SJSA1 (cell line): Measurements from ENCODE around the gene KIRREL3. TPM values are rescaled to one million over a fixed set of nuclear protein-coding genes. Genes with fewer than 3 reads are reported as not detected.

Experiments
- DNase-seq, 2 experiments: peaks; one replicate each; pipeline ENCODE4 v3.0.0-alpha.2; 2015 to 2020; ENCODE audit warnings: low spot score in 2 of 2, low read depth in 1 of 2
- H3K27ac ChIP-seq: fragments of 250-450 bp; sonication (Bioruptor Pico); 2 replicates; pipeline ENCODE4 v1.5.1; 2020; ENCODE audit warnings: mild to moderate bottlenecking, moderate library complexity
- H3K27me3 ChIP-seq: fragments of 250-450 bp; sonication (Bioruptor Pico); replicated peaks from 2 replicates; pipeline ENCODE4 v1.5.1; 2020; ENCODE audit warnings: mild to moderate bottlenecking, moderate library complexity
- H3K36me3 ChIP-seq: fragments of 250-450 bp; sonication (Bioruptor Pico); 2 replicates; pipeline ENCODE4 v1.5.1; 2020; ENCODE audit warnings: mild to moderate bottlenecking
- H3K4me1 ChIP-seq: fragments of 250-450 bp; sonication (Bioruptor Pico); replicated peaks from 2 replicates; pipeline ENCODE4 v1.6.1; 2021; ENCODE audit warnings: mild to moderate bottlenecking
- H3K4me3 ChIP-seq: fragments of 250-450 bp; sonication (Bioruptor Pico); 2 replicates; pipeline ENCODE4 v1.5.1; 2020; ENCODE audit warnings: mild to moderate bottlenecking
- H3K9me3 ChIP-seq: fragments of 250-450 bp; sonication (Bioruptor Pico); replicated peaks from 2 replicates; pipeline ENCODE4 v1.5.1; 2020; ENCODE audit warnings: mild to moderate bottlenecking
- total RNA-seq: library from RNA; depleted of rRNA; stranded (reverse); fragments of >200 nt; shearing (Covaris generic); gene quantifications from 2 replicates; pipeline ENCODE4 v1.2.3, GENCODE V29; 2014

Gene KIRREL3
- total RNA-seq, 1 experiment from 2014 or later = 5.3 TPM

GRCh38 chr11:126480410-126481302, 519.9 kb downstream of the KIRREL3 start:
- Histone ChIP-seq H3K9me3 (no peaks in the 10 kb centered on the region), H3K4me3 (no peak overlapping the region), H3K27ac (peak overlapping the region; percentile 21; the same call in 1 of the 2 replicates), H3K4me1 (peaks cover 4% of the 10 kb centered on the region; the same call in 1 of the 2 replicates), H3K27me3 (no peaks in the 10 kb centered on the region; the same call in 1 of the 2 replicates), H3K36me3 (no peaks in the 10 kb centered on the region)
- peak; percentile 60 to 74 for DNase-seq

DNA sequence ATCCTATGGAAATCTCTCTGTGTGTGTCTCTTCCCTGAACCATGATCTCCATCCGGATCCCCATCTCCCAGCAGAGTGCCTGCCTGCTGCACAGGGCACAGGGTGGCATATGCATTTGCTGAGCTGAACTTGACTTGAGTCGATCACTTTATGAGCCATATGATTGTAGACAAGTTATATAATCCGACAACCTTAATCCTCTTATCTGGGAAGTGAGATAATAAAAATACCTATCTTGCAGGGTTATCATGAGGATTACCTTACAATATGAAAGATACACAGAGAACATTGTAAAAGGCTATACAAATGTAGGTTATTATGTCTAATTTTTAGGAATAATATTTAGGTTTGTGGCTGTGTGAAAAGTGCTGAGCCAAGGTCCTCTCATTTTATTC, 520.6 kb downstream of the KIRREL3 start:
- H3K4me1 ChIP-seq = peaks cover 4% of the 10 kb centered on the region; the same call in 1 of the 2 replicates

DNA sequence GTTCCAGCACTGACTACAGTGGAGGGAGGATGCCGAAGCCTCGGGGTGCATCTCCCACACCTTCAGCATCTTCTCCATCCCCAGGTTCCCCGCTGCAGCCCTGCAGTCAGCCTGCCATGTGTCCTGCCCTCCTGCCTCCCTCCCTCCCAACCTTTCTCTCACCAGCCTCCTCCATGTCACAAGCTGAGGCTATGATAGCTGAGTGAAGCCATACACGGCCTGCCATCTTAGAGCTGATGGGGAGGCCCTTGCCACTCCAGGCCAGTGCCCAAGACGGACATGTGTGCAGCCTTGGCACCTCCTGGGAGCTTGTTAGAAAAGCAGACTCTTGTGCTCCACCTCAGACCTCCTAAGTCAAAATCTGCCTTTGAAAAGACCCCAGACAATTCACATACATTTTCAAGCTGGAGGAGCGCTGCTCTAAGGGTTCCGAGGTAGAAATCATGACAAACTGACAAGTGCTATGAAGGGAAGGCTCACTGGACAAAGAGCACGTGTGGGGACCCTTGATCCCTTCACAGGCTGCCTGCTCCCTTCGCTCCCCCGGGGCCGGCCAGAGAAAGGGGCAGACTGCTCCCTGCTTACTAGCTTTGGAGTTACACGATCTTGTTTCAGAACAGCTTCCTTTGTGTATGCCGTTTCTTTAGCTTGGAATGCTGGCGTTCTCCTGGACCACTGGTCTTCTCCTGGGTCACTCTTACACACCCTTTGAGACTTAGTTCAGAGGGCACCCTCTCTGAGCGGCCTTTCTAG, 521.2 kb downstream of the KIRREL3 start:
- peaks cover 4% of the 10 kb centered on the region; the same call in 1 of the 2 replicates for H3K4me1 ChIP-seq
- H3K4me3 ChIP-seq = no peak overlapping the region

More for the DNA sequence above, 520.6 kb downstream of the KIRREL3 start:
- no peaks in the 10 kb centered on the region for H3K36me3 ChIP-seq
- no peaks in the 10 kb centered on the region; the same call in 1 of the 2 replicates for H3K27me3 ChIP-seq
- H3K27ac ChIP-seq = no peak overlapping the region
- no peak overlapping the region for H3K4me3 ChIP-seq
- H3K9me3 ChIP-seq = no peaks in the 10 kb centered on the region
- DNase-seq = no peak

GRCh38 chr11:126478466-126478865, 522.1 kb downstream of the KIRREL3 start:
- Histone ChIP-seq H3K4me3 (no peak overlapping the region), H3K9me3 (no peaks in the 10 kb centered on the region), H3K36me3 (no peaks in the 10 kb centered on the region), H3K27me3 (no peaks in the 10 kb centered on the region; the same call in 1 of the 2 replicates), H3K27ac (no peak overlapping the region), H3K4me1 (peaks cover 4% of the 10 kb centered on the region; the same call in 1 of the 2 replicates)
- no peak for DNase-seq

More for the DNA sequence above, 521.2 kb downstream of the KIRREL3 start:
- Histone ChIP-seq H3K36me3 (no peaks in the 10 kb centered on the region), H3K27me3 (no peaks in the 10 kb centered on the region; the same call in 1 of the 2 replicates), H3K27ac (no peak overlapping the region), H3K9me3 (no peaks in the 10 kb centered on the region)
- no peak for DNase-seq

- H3K4me1 ChIP-seq = peaks cover 4% of the 10 kb centered on the region; the same call in 1 of the 2 replicates
- no peaks in the 10 kb centered on the region for H3K9me3 ChIP-seq
- H3K27me3 ChIP-seq = no peaks in the 10 kb centered on the region; the same call in 1 of the 2 replicates
- DNase-seq = no peak
- no peak overlapping the region for H3K27ac ChIP-seq
- no peak overlapping the region for H3K4me3 ChIP-seq
- no peaks in the 10 kb centered on the region for H3K36me3 ChIP-seq
Measured at GRCh38 chr11:126477535-126478305, 522.9 kb downstream of the KIRREL3 start.

DNA sequence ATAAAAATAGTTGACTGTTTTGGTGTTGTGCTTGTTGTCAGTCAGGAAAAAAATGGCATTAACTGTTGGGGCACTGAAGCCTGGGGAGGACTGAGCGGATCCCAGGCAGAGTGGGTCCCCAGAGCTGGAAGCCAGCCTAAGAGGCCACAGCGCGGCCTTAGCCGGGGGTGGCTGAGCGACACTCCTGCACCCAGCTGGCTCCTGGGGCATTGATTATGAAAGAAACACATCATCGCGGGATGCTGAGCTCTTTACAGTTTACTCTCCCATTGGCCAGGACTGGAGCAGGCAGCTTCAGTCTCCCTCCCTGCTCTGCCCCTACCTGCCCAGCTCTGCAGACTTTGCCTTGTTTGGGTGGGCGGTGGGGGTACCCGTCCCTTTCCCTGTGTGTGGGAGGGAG, 523.6 kb downstream of the KIRREL3 start:
- H3K4me1 ChIP-seq = peaks cover 4% of the 10 kb centered on the region; the same call in 1 of the 2 replicates

GRCh38 chr11:126476266-126476924, 524.2 kb downstream of the KIRREL3 start:
- Histone ChIP-seq H3K9me3 (no peaks in the 10 kb centered on the region), H3K27me3 (no peaks in the 10 kb centered on the region; the same call in 1 of the 2 replicates), H3K4me3 (no peak overlapping the region), H3K27ac (no peak overlapping the region), H3K36me3 (no peaks in the 10 kb centered on the region), H3K4me1 (peaks cover 4% of the 10 kb centered on the region; the same call in 1 of the 2 replicates)
- no peak for DNase-seq

More for the DNA sequence above, 523.6 kb downstream of the KIRREL3 start:
- no peak overlapping the region for H3K4me3 ChIP-seq
- H3K27ac ChIP-seq = no peak overlapping the region
- no peaks in the 10 kb centered on the region for H3K9me3 ChIP-seq
- no peak for DNase-seq
- no peaks in the 10 kb centered on the region for H3K36me3 ChIP-seq
- no peaks in the 10 kb centered on the region; the same call in 1 of the 2 replicates for H3K27me3 ChIP-seq

GRCh38 chr11:126475014-126475991, 525.3 kb downstream of the KIRREL3 start:
- H3K4me3 ChIP-seq = no peak overlapping the region
- H3K4me1 ChIP-seq = peaks cover under 1% of the 10 kb centered on the region; the same call in 1 of the 2 replicates
- no peak overlapping the region for H3K27ac ChIP-seq
- H3K36me3 ChIP-seq = no peaks in the 10 kb centered on the region
- DNase-seq = no peak
- H3K27me3 ChIP-seq = no peaks in the 10 kb centered on the region
- no peaks in the 10 kb centered on the region for H3K9me3 ChIP-seq

GRCh38 chr11:126474220-126474619, 526.4 kb downstream of the KIRREL3 start:
- no peak for DNase-seq
- Histone ChIP-seq H3K27me3 (no peaks in the 10 kb centered on the region), H3K4me3 (no peak overlapping the region), H3K27ac (no peak overlapping the region), H3K36me3 (no peaks in the 10 kb centered on the region), H3K4me1 (no peaks in the 10 kb centered on the region), H3K9me3 (no peaks in the 10 kb centered on the region)

- H3K9me3 ChIP-seq = no peaks in the 10 kb centered on the region
- H3K27ac ChIP-seq = no peak overlapping the region
- DNase-seq = no peak
- no peaks in the 10 kb centered on the region for H3K4me1 ChIP-seq
- no peaks in the 10 kb centered on the region for H3K36me3 ChIP-seq
- no peak overlapping the region for H3K4me3 ChIP-seq
- no peaks in the 10 kb centered on the region for H3K27me3 ChIP-seq
Measured at GRCh38 chr11:126473269-126473668, 527.3 kb downstream of the KIRREL3 start.

GRCh38 chr11:126469311-126469710, 531.3 kb downstream of the KIRREL3 start:
- Histone ChIP-seq H3K36me3 (no peaks in the 10 kb centered on the region), H3K4me1 (no peaks in the 10 kb centered on the region), H3K27me3 (no peaks in the 10 kb centered on the region), H3K27ac (no peak overlapping the region), H3K4me3 (no peak overlapping the region), H3K9me3 (no peaks in the 10 kb centered on the region)
- no peak for DNase-seq

DNA sequence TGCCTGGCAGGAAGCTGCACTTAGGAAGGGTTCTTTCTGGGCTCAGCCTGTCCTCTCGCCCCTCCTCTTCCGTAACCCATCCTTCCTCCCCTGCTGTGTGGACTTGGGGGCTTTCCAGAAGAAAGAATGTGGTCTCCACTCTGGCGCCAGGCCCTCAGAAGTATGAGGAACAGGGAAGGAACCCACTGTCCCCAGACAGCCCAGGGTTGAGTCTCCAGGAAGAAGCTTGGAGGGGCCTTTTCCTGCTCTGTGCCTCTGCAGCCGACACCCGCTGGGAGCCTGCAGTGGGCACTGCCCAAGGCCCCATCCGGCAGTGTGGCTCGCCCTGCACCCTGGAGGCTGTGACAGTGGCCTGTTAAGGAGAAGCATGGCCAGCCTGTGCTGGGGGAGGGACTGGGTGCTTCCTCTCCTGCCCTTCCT, 532.5 kb downstream of the KIRREL3 start:
- DNase-seq = no peak
- Histone ChIP-seq H3K4me3 (no peak overlapping the region), H3K4me1 (no peaks in the 10 kb centered on the region), H3K27ac (no peak overlapping the region), H3K27me3 (no peaks in the 10 kb centered on the region), H3K9me3 (no peaks in the 10 kb centered on the region), H3K36me3 (no peaks in the 10 kb centered on the region)
